ENCODE data around the gene ACCS. TPM values are rescaled to one million over a fixed set of nuclear protein-coding genes. Genes with fewer than 3 reads are reported as not detected.

The ACCS gene
- total and polyA plus RNA-seq, 2 donors from 2014 or later, result 11.4 to 39.0 TPM

DNA sequence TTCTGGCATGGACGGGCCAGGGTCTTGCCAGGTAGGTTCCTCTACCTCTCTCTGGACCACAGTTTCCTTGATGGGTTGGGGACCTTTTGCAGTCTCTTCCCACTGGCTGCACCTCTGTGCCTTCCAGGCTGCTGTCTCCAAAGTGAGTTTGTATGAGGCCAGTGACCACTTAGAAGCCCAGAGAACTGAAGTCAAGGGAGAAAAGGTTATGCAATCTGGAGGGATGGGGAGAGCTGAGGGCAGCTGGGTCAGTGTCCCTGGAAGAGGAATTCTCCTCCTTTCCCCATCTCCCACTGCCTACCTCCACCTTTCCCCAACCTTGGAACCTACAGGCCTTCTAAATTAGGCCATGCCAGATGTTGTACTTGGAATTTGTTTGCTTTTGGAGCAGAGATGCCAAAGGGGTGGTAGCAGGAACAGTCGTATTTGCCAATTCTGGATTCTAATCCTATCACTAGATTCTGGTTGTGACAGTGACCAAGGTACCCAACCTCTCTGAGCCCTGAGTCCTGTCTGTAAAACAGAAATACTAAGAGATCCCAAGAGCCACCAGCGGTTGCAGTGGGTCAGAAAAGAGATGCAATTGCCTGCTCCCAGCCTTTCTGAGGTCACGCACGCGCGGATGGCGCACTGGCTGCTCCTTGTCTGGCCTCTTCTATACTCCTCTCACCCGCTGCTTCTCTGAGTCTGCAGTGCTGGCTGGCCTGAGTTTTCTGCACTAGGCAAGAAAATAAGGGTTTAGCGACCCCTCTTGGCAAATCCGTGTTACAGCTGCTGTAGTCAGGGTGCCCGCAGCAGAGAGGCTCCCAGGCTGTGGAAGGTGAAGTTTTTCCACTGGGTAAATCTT, 29.0 kb upstream of the ACCS start:
- Histone ChIP-seq H3K4me1 (ENCODE audit: control insufficient read depth in 2 of 3, insufficient read depth in 2 of 3, low read depth in 1 of 3, low read length in 3 of 3) (peaks cover 0 to 7% (median 0%) of the 10 kb centered on the region in 3 donors), H3K27ac (ENCODE audit: low read depth in 2 of 2, low read length in 2 of 2) (no peak overlapping the region), H3K36me3 (ENCODE audit: control insufficient read depth in 2 of 3, insufficient read depth in 3 of 3, low read length in 3 of 3) (no peaks in the 10 kb centered on the region), H3K9me3 (ENCODE audit: control insufficient read depth in 2 of 3, insufficient read depth in 1 of 3, low read length in 3 of 3) (peaks cover 0 to 3% (median 0%) of the 10 kb centered on the region in 3 donors), H3K27me3 (ENCODE audit: control insufficient read depth, insufficient read depth, low read length) (no peaks in the 10 kb centered on the region), H3K4me3 (ENCODE audit: low read length in 3 of 3) (no peak overlapping the region), H3K9ac (ENCODE audit: low read length in 3 of 3) (no peak overlapping the region)
- TF ChIP-seq, protein P1, sequence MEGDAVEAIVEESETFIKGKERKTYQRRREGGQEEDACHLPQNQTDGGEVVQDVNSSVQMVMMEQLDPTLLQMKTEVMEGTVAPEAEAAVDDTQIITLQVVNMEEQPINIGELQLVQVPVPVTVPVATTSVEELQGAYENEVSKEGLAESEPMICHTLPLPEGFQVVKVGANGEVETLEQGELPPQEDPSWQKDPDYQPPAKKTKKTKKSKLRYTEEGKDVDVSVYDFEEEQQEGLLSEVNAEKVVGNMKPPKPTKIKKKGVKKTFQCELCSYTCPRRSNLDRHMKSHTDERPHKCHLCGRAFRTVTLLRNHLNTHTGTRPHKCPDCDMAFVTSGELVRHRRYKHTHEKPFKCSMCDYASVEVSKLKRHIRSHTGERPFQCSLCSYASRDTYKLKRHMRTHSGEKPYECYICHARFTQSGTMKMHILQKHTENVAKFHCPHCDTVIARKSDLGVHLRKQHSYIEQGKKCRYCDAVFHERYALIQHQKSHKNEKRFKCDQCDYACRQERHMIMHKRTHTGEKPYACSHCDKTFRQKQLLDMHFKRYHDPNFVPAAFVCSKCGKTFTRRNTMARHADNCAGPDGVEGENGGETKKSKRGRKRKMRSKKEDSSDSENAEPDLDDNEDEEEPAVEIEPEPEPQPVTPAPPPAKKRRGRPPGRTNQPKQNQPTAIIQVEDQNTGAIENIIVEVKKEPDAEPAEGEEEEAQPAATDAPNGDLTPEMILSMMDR (IDR thresholded peaks at IDR 0.05; ENCODE audit: borderline replicate concordance, extremely low read depth, insufficient read depth), result peak; percentile 81
- intact Hi-C loops (cut with DNase I), result loop anchor here (5.0 to 10.0 kb wide), 2 partner anchors 92 to 145 kb away; partner anchors contain the start of gene C11orf96
- FAIRE-seq (no peak), DNase-seq (peak; percentile 83 to 95 (median 87))

DNA sequence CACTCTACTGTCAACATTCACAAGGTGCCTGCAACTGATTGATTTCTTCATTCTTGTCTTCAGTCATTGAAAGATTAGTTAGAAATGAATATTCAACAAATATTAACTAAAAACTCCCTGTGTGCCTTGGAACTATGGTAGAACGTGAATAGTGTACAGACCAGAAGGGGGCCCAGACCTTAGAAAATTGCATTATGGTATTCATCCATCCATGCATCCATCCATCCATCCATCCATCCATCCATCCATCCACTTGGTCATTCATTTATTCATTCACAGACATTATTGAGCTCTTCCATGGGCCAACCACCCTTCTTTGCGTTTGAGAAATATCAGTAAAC, 28.4 kb upstream of the ACCS start:
- Histone ChIP-seq H3K27me3 (ENCODE audit: control insufficient read depth, insufficient read depth, low read length) (no peaks in the 10 kb centered on the region), H3K9me3 (ENCODE audit: control insufficient read depth in 2 of 3, insufficient read depth in 1 of 3, low read length in 3 of 3) (peaks cover 0 to 3% (median 0%) of the 10 kb centered on the region in 3 donors), H3K9ac (ENCODE audit: low read length in 3 of 3) (no peak overlapping the region), H3K27ac (ENCODE audit: low read depth in 2 of 2, low read length in 2 of 2) (no peak overlapping the region), H3K4me3 (ENCODE audit: low read length in 3 of 3) (no peak overlapping the region), H3K4me1 (ENCODE audit: control insufficient read depth in 2 of 3, insufficient read depth in 2 of 3, low read depth in 1 of 3, low read length in 3 of 3) (peaks cover 0 to 3% (median 0%) of the 10 kb centered on the region in 3 donors), H3K36me3 (ENCODE audit: control insufficient read depth in 2 of 3, insufficient read depth in 3 of 3, low read length in 3 of 3) (no peaks in the 10 kb centered on the region)
- no peak for FAIRE-seq
- TF ChIP-seq, protein P1 (IDR thresholded peaks at IDR 0.05; ENCODE audit: borderline replicate concordance, extremely low read depth, insufficient read depth), result no peak
- DNase-seq, result no peak
- intact Hi-C loops (cut with DNase I), result loop anchor here (5.0 to 10.0 kb wide), 2 partner anchors 93 to 145 kb away; partner anchors contain the start of gene C11orf96

DNA sequence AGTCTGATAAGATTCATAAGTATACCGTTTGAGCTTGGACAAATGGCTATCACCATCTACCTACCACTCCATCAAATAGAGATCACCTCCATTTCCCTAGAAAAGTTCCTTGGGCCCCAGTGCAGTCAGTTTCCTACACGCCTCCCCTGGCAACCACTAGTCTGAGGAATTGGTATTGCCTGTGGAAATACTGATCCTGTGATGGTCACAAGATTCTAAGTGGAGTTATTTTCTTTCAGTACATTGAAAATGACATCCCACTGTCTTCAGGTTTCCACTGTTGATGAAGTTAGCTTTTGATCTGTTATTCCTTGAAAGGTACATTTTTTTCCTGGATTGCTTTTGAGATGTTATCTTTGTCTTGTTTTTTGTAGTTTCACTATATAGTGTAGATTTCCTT, 22.9 kb upstream of the ACCS start:
- TF ChIP-seq, protein P1 (IDR thresholded peaks at IDR 0.05; ENCODE audit: borderline replicate concordance, extremely low read depth, insufficient read depth), result no peak

More for the DNA sequence above, 22.9 kb upstream of the ACCS start:
- Histone ChIP-seq H3K4me1 (ENCODE audit: control insufficient read depth in 2 of 3, insufficient read depth in 2 of 3, low read depth in 1 of 3, low read length in 3 of 3) (no peaks in the 10 kb centered on the region), H3K9me3 (ENCODE audit: control insufficient read depth in 2 of 3, insufficient read depth in 1 of 3, low read length in 3 of 3) (peaks cover 0 to 3% (median 0%) of the 10 kb centered on the region in 3 donors), H3K4me3 (ENCODE audit: low read length in 3 of 3) (no peak overlapping the region), H3K36me3 (ENCODE audit: control insufficient read depth in 2 of 3, insufficient read depth in 3 of 3, low read length in 3 of 3) (no peaks in the 10 kb centered on the region), H3K27ac (ENCODE audit: low read depth in 2 of 2, low read length in 2 of 2) (no peak overlapping the region), H3K27me3 (ENCODE audit: control insufficient read depth, insufficient read depth, low read length) (no peaks in the 10 kb centered on the region), H3K9ac (ENCODE audit: low read length in 3 of 3) (no peak overlapping the region)
- no peak for DNase-seq
- intact Hi-C loops (cut with DNase I), result no loop called here
- FAIRE-seq, result no peak

Data from kidney (tissue), 14 donors.